ENCODE measurements around the gene DDX17.

DNA sequence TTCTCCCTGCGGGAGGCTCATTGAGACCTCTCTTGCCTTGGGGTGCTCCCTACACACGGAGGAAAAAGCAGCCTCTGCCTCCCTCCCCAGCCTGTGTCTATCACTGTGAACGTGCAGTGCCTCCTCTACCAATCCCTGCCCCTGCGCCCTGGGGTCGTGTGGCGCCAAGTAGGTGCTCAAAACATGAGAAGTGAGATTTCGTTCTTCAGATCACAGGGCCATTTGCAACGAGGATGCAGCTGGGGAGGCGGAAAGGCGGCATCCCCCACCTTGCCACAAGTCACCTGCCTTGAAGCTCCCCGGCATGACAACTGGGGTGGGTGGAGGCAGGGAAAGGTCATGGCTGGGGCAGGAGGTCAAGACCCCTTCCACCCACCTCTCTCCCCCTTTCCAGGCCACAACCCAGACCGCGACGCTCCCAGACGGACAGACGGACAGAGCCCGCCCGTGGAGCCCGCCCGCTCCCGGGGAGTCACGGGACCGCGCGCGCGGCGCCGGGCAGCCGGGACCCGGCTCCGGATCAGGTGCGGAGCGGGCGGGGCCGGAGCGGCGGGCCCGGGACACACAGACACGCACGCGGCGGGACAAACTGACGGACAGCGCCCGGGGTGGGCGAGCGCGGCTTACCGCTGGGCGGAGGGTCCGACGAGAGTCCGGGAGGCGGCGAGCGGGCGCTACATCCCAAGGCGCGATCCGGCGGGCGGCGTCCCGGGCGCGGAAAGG lies 51.6 kb downstream of the DDX17 start:
- TF ChIP-seq CTCF (IDR thresholded peaks at IDR 0.05) (no peak), POLR2A (IDR thresholded peaks at IDR 0.05) (no peak), POLR2AphosphoS5 (IDR thresholded peaks at IDR 0.05) (no peak)

Measured in breast epithelium (tissue), 3 donors.